MM.1S (cell line): ENCODE results near the gene ACADVL.

ENCODE experiments used
- CTCF ChIP-seq: fragments of 300-600 bp; sonication (generic); IDR thresholded peaks from 2 replicates; pipeline ENCODE4 v1.5.1; 2016; ENCODE audit warnings: antibody characterized with exemption, low read length, mixed read lengths
- EZH2 ChIP-seq: fragments of 300-600 bp; sonication (generic); optimal IDR thresholded peaks from 2 replicates; pipeline ENCODE3; 2017; ENCODE audit warnings: low read depth, mild to moderate bottlenecking, antibody characterized with exemption, low read length, mixed read lengths
- EZH2phosphoT487 ChIP-seq: fragments of 300-600 bp; sonication (generic); IDR thresholded peaks from 2 replicates; pipeline ENCODE4 v1.6.1; 2018; ENCODE audit warnings: antibody characterized with exemption, low read length

DNA sequence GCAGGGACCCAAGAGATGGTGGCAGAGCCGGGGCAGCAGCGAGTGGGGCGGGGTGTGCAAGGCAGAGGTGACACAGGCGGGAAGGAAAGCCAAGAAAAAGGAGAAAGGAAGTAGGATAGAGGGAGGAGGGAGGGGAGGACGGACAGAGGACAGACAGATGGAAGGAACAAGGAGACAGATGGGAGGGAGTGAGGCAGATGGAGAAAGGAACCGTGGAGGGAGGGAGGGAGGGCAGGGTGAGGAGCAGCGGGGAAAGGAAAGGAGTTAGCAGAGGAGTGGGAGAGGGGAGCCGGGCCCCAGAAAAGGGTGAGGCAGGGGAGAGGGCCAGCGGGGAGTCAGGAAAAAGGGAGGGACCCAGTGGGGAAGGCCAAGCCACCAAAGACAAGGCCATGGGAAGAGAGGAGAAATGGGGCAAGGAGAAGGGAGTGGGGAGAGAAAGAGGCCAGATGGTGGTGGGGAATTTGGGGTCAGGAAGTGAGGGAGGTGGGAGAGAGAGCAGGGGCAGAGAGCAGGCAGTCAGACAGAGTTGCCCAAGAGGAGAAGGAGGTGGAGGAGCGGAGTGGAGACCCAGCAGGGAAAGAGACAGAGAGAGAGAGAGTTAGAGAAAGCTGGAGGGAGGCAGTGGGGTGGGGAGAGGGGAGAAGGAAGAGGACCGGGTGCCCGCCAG lies 27.3 kb upstream of the ACADVL start:
- no peak for TF ChIP-seq CTCF
- TF ChIP-seq EZH2, result no peak
- no peak for TF ChIP-seq EZH2phosphoT487
